GM23338 (cell line): ENCODE measurements around the gene RPRML. TPM values are rescaled to one million over a fixed set of nuclear protein-coding genes. Genes with fewer than 3 reads are reported as not detected.

Experiments
- ATAC-seq: fragments of 200-7000 bp; cut with Tn5 transposase; 3 replicates; pipeline ENCODE4 v1.9.1; 2020
- DNase-seq: peaks from one replicate; pipeline ENCODE4 v3.0.0-alpha.2; 2015; ENCODE audit warnings: low spot score
- H2AFZ ChIP-seq: fragments of 200-600 bp; sonication (generic); 2 replicates; pipeline ENCODE4 v1.8.0; 2016; ENCODE audit warnings: antibody characterized with exemption, mild to moderate bottlenecking, moderate library complexity
- H3F3A ChIP-seq: fragments of 200-600 bp; sonication (generic); replicated peaks from 2 replicates; pipeline ENCODE4 v1.8.0; 2017; ENCODE audit warnings: antibody characterized with exemption, mixed run types, low read depth
- H3K27ac ChIP-seq: fragments of 200-600 bp; sonication (generic); 2 replicates; pipeline ENCODE4 v1.6.1; 2016; ENCODE audit warnings: low read depth
- H3K27me3 ChIP-seq: fragments of 200-600 bp; sonication (generic); 2 replicates; pipeline ENCODE4 v1.8.0; 2016; ENCODE audit warnings: mild to moderate bottlenecking, mixed run types, moderate library complexity; ENCODE audit not compliant: insufficient read depth
- H3K36me3 ChIP-seq: fragments of 200-600 bp; sonication (generic); 2 replicates; pipeline ENCODE4 v1.8.0; 2016; ENCODE audit warnings: mild to moderate bottlenecking; ENCODE audit not compliant: insufficient read depth
- H3K4me1 ChIP-seq: fragments of 200-600 bp; sonication (generic); 2 replicates; pipeline ENCODE4 v1.8.0; 2016; ENCODE audit warnings: mild to moderate bottlenecking, moderate library complexity; ENCODE audit not compliant: insufficient read depth
- H3K4me2 ChIP-seq: fragments of 200-600 bp; sonication (generic); 2 replicates; pipeline ENCODE4 v1.7.1; 2017; ENCODE audit warnings: mixed run types
- H3K4me3 ChIP-seq: fragments of 200-600 bp; sonication (generic); 2 replicates; pipeline ENCODE4 v1.6.1; 2016; ENCODE audit warnings: mixed run types
- H3K79me2 ChIP-seq: fragments of 200-600 bp; sonication (generic); replicated peaks from 2 replicates; pipeline ENCODE4 v1.8.0; 2017; ENCODE audit warnings: mild to moderate bottlenecking; ENCODE audit not compliant: insufficient read depth
- H3K9me2 ChIP-seq: fragments of 200-600 bp; sonication (generic); 2 replicates; pipeline ENCODE4 v1.8.0; 2017; ENCODE audit not compliant: insufficient read depth
- H4K20me1 ChIP-seq: fragments of 200-600 bp; sonication (generic); replicated peaks from 2 replicates; pipeline ENCODE4 v1.8.0; 2017; ENCODE audit warnings: mild to moderate bottlenecking; ENCODE audit not compliant: insufficient read depth
- H3K27ac Mint-ChIP-seq: 2 replicates; pipeline ENCODE4 v1.8.0; 2020; ENCODE audit warnings: inconsistent platforms, mild to moderate bottlenecking, moderate library complexity, mixed read lengths
- H3K27me3 Mint-ChIP-seq: 3 replicates; pipeline ENCODE4 v1.8.0; 2022; ENCODE audit warnings: low read depth, mild to moderate bottlenecking, moderate library complexity, mixed read lengths, inconsistent platforms; ENCODE audit not compliant: insufficient read depth, poor library complexity
- H3K36me3 Mint-ChIP-seq: 3 replicates; pipeline ENCODE4 v1.8.0; 2021; ENCODE audit warnings: low read depth, mild to moderate bottlenecking, inconsistent platforms, moderate library complexity, mixed read lengths
- H3K4me1 Mint-ChIP-seq: 3 replicates; pipeline ENCODE4 v1.8.0; 2020; ENCODE audit warnings: mild to moderate bottlenecking, inconsistent platforms, mixed read lengths
- H3K4me3 Mint-ChIP-seq: 3 replicates; pipeline ENCODE4 v1.8.0; 2021; ENCODE audit warnings: moderate library complexity, mild to moderate bottlenecking, inconsistent platforms, mixed read lengths
- H3K9me3 Mint-ChIP-seq: 3 replicates; pipeline ENCODE4 v1.8.0; 2020; ENCODE audit warnings: moderate library complexity, mild to moderate bottlenecking, inconsistent platforms, mixed read lengths
- CREB1 ChIP-seq: fragments of 250-450 bp; sonication (Bioruptor Pico); IDR thresholded peaks from 2 replicates; pipeline ENCODE4 v1.5.0; 2020; ENCODE audit warnings: low read depth, mild to moderate bottlenecking, moderate library complexity
- ETS1 ChIP-seq: IDR thresholded peaks from 2 replicates; pipeline ENCODE4 v1.6.1; 2016; ENCODE audit warnings: antibody characterized with exemption
- EZH2 ChIP-seq: fragments of 200-600 bp; sonication (generic); IDR thresholded peaks from one replicate; pipeline ENCODE4 v1.8.0; 2017; ENCODE audit warnings: antibody characterized with exemption, mild to moderate bottlenecking, low read depth; ENCODE audit not compliant: unreplicated experiment
- EZH2phosphoT487 ChIP-seq: fragments of 200-600 bp; sonication (generic); IDR thresholded peaks from one replicate; pipeline ENCODE4 v1.8.1; 2018; ENCODE audit warnings: antibody characterized with exemption; ENCODE audit not compliant: unreplicated experiment
- NANOG ChIP-seq: IDR thresholded peaks from 2 replicates; pipeline ENCODE4 v1.6.1; 2016; ENCODE audit warnings: antibody characterized with exemption, borderline replicate concordance
- STAT1 ChIP-seq: IDR thresholded peaks from one replicate; pipeline ENCODE4 v1.6.1; 2016; ENCODE audit warnings: antibody characterized with exemption; ENCODE audit not compliant: unreplicated experiment
- ZNF114 ChIP-seq: fragments of 250-450 bp; sonication (Bioruptor Pico); IDR thresholded peaks from 2 replicates; pipeline ENCODE4 v1.5.0; 2020; ENCODE audit warnings: mild to moderate bottlenecking, moderate library complexity
- ZNF331 ChIP-seq: fragments of 250-450 bp; sonication (Bioruptor Pico); IDR thresholded peaks from 2 replicates; pipeline ENCODE4 v1.5.0; 2020; ENCODE audit warnings: low read depth, mild to moderate bottlenecking, moderate library complexity
- polyA plus RNA-seq: library from polyadenylated mRNA; unstranded; fragments of >200 nt; fragmentation: Nextera tagmentation; extraction: Ambion mirVana; gene quantifications from 2 replicates; pipeline ENCODE4 v1.2.1, GENCODE V29; 2016
- total RNA-seq: library from RNA; depleted of rRNA; stranded (reverse); fragments of >200 nt; shearing (Covaris generic); gene quantifications from 2 replicates; pipeline ENCODE4 v1.2.3, GENCODE V29; 2014
- TF ChIP-seq, protein P1 (sequence below): IDR thresholded peaks from one replicate; pipeline ENCODE4 v1.6.1; 2018; ENCODE audit warnings: antibody characterized with exemption; ENCODE audit not compliant: unreplicated experiment
- TF ChIP-seq, protein P2 (sequence below), 2 experiments: fragments of 200-600 bp in 1 of 2; sonication (generic) in 1 of 2; conservative IDR thresholded peaks; 2 replicates each; pipeline versions ENCODE4 v1.5.1 to v1.6.1; 2016 to 2017; ENCODE audit warnings: antibody characterized with exemption in 2 of 2, low read depth in 2 of 2, mild to moderate bottlenecking in 2 of 2, moderate library complexity in 1 of 2

The RPRML gene
- total and polyA plus RNA-seq, 2 experiments from 2014 or later, result 2.1 to 16.4 TPM

- H3K27me3 ChIP-seq, result no peaks in the 10 kb centered on the region
- peaks cover 4% of the 10 kb centered on the region; the same call in 1 of the 2 replicates for H4K20me1 ChIP-seq
- no peaks in the 10 kb centered on the region for H3K36me3 ChIP-seq
- no peaks in the 10 kb centered on the region for H3K79me2 ChIP-seq
- no peaks in the 10 kb centered on the region for H3F3A ChIP-seq
- TF ChIP-seq ZNF114 (CRISPR knock-in tag), result no peak
- no peak for TF ChIP-seq ZNF331 (CRISPR knock-in tag)
- TF ChIP-seq NANOG, result no peak
- TF ChIP-seq EZH2, result no peak
- TF ChIP-seq, protein P1, sequence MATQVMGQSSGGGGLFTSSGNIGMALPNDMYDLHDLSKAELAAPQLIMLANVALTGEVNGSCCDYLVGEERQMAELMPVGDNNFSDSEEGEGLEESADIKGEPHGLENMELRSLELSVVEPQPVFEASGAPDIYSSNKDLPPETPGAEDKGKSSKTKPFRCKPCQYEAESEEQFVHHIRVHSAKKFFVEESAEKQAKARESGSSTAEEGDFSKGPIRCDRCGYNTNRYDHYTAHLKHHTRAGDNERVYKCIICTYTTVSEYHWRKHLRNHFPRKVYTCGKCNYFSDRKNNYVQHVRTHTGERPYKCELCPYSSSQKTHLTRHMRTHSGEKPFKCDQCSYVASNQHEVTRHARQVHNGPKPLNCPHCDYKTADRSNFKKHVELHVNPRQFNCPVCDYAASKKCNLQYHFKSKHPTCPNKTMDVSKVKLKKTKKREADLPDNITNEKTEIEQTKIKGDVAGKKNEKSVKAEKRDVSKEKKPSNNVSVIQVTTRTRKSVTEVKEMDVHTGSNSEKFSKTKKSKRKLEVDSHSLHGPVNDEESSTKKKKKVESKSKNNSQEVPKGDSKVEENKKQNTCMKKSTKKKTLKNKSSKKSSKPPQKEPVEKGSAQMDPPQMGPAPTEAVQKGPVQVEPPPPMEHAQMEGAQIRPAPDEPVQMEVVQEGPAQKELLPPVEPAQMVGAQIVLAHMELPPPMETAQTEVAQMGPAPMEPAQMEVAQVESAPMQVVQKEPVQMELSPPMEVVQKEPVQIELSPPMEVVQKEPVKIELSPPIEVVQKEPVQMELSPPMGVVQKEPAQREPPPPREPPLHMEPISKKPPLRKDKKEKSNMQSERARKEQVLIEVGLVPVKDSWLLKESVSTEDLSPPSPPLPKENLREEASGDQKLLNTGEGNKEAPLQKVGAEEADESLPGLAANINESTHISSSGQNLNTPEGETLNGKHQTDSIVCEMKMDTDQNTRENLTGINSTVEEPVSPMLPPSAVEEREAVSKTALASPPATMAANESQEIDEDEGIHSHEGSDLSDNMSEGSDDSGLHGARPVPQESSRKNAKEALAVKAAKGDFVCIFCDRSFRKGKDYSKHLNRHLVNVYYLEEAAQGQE, result no peak
- TF ChIP-seq ETS1, result no peak
- no peak for TF ChIP-seq STAT1
- peaks cover 8% of the 10 kb centered on the region for H3K27me3 Mint-ChIP-seq
- H3K4me3 ChIP-seq, result no peak overlapping the region
- no peak overlapping the region for H3K27ac ChIP-seq
- H2AFZ ChIP-seq, result no peak overlapping the region
- no peak overlapping the region for H3K27ac Mint-ChIP-seq
- H3K9me3 Mint-ChIP-seq, result no peaks in the 10 kb centered on the region
- H3K4me1 ChIP-seq, result no peaks in the 10 kb centered on the region; the same call in 1 of the 2 replicates
- no peaks in the 10 kb centered on the region; the same call in 1 of the 3 replicates for H3K4me1 Mint-ChIP-seq
- H3K4me3 Mint-ChIP-seq, result no peak overlapping the region
- H3K9me2 ChIP-seq, result no peaks in the 10 kb centered on the region
- no peak overlapping the region for H3K4me2 ChIP-seq
- ATAC-seq (no peak), DNase-seq (no peak)
- peaks cover 5% of the 10 kb centered on the region; the same call in 2 of the 3 replicates for H3K36me3 Mint-ChIP-seq
These were observed 27.3 kb downstream of the RPRML start for GRCh38 chr17:46951706-46952105.

GRCh38 chr17:46950997-46951621 is 27.9 kb downstream of the RPRML start:
- DNase-seq (no peak), ATAC-seq (no peak)
- H3K4me1 Mint-ChIP-seq, result no peaks in the 10 kb centered on the region; the same call in 1 of the 3 replicates
- H2AFZ ChIP-seq, result no peak overlapping the region
- peaks cover 4% of the 10 kb centered on the region; the same call in 1 of the 2 replicates for H4K20me1 ChIP-seq
- H3K36me3 Mint-ChIP-seq, result peaks cover 5% of the 10 kb centered on the region; the same call in 2 of the 3 replicates
- no peaks in the 10 kb centered on the region for H3F3A ChIP-seq
- H3K27ac ChIP-seq, result no peak overlapping the region
- no peaks in the 10 kb centered on the region for H3K9me2 ChIP-seq
- peaks cover 2% of the 10 kb centered on the region for H3K4me1 ChIP-seq
- no peak overlapping the region for H3K4me2 ChIP-seq
- H3K27me3 ChIP-seq, result no peaks in the 10 kb centered on the region
- H3K9me3 Mint-ChIP-seq, result no peaks in the 10 kb centered on the region
- H3K4me3 Mint-ChIP-seq, result no peak overlapping the region
- H3K79me2 ChIP-seq, result no peaks in the 10 kb centered on the region
- no peak overlapping the region for H3K4me3 ChIP-seq
- H3K36me3 ChIP-seq, result no peaks in the 10 kb centered on the region
- no peak overlapping the region for H3K27ac Mint-ChIP-seq
- peaks cover 9% of the 10 kb centered on the region for H3K27me3 Mint-ChIP-seq
- TF ChIP-seq, protein P2, sequence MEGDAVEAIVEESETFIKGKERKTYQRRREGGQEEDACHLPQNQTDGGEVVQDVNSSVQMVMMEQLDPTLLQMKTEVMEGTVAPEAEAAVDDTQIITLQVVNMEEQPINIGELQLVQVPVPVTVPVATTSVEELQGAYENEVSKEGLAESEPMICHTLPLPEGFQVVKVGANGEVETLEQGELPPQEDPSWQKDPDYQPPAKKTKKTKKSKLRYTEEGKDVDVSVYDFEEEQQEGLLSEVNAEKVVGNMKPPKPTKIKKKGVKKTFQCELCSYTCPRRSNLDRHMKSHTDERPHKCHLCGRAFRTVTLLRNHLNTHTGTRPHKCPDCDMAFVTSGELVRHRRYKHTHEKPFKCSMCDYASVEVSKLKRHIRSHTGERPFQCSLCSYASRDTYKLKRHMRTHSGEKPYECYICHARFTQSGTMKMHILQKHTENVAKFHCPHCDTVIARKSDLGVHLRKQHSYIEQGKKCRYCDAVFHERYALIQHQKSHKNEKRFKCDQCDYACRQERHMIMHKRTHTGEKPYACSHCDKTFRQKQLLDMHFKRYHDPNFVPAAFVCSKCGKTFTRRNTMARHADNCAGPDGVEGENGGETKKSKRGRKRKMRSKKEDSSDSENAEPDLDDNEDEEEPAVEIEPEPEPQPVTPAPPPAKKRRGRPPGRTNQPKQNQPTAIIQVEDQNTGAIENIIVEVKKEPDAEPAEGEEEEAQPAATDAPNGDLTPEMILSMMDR (conservative IDR thresholded peaks at IDR 0.05; ENCODE audit: low read depth in 2 of 2), result no peak
- TF ChIP-seq CREB1 (CRISPR knock-in tag) (no peak), EZH2phosphoT487 (no peak), ZNF331 (CRISPR knock-in tag) (no peak), EZH2 (no peak), ETS1 (no peak)
